ENCODE data around the gene PPP1R14C.

- TF ChIP-seq CTCF (optimal IDR thresholded peaks at IDR 0.05 in 1 of 3, IDR thresholded peaks at IDR 0.05 in 1 of 3, conservative IDR thresholded peaks at IDR 0.05 in 1 of 3; ENCODE audit: extremely low read depth in 1 of 3, insufficient read depth in 2 of 3, low read length in 3 of 3) (no peak), EZH2 (IDR thresholded peaks at IDR 0.05; ENCODE audit: low read length) (no peak)
Measured at GRCh38 chr6:150231525-150231850, 88.6 kb downstream of the PPP1R14C start.

Data from keratinocyte (primary cell).